ENCODE measurements around the gene ZNF438.

DNA sequence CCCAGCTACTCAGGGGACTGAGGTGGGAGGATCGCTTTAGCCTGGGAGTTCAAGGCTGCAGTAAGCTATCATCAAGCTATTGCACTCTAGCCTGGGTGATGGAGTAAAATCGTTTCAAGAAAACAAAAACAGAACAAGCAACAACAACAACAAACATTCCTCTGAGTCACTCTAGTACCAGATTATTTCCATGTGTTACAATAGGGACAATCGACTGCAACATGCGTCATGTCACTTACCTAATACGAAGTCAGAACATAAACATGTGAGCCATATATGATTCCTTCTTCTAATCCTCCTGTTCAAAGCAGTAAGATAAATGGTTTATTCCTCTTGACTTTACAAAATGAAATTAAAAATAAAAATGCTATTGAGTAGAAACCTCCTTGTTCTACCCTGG, 57.3 kb downstream of the ZNF438 start:
- TF ChIP-seq, protein P1, sequence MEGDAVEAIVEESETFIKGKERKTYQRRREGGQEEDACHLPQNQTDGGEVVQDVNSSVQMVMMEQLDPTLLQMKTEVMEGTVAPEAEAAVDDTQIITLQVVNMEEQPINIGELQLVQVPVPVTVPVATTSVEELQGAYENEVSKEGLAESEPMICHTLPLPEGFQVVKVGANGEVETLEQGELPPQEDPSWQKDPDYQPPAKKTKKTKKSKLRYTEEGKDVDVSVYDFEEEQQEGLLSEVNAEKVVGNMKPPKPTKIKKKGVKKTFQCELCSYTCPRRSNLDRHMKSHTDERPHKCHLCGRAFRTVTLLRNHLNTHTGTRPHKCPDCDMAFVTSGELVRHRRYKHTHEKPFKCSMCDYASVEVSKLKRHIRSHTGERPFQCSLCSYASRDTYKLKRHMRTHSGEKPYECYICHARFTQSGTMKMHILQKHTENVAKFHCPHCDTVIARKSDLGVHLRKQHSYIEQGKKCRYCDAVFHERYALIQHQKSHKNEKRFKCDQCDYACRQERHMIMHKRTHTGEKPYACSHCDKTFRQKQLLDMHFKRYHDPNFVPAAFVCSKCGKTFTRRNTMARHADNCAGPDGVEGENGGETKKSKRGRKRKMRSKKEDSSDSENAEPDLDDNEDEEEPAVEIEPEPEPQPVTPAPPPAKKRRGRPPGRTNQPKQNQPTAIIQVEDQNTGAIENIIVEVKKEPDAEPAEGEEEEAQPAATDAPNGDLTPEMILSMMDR (IDR thresholded peaks at IDR 0.05), result no peak
- TF ChIP-seq POLR2A (IDR thresholded peaks at IDR 0.05), result no peak
- TF ChIP-seq EP300 (IDR thresholded peaks at IDR 0.05), result no peak
- TF ChIP-seq POLR2AphosphoS5 (IDR thresholded peaks at IDR 0.05), result no peak
